H9 (cell line): ENCODE measurements around the gene SLC44A3. TPM values are rescaled to one million over a fixed set of nuclear protein-coding genes. Genes with fewer than 3 reads are reported as not detected.

Experiments
- DNase-seq: peaks from one replicate; pipeline ENCODE4 v3.0.0-alpha.2; 2017
- H2AFZ ChIP-seq: one replicate; pipeline ENCODE4 v1.6.1; 2013; ENCODE audit warnings: mild to moderate bottlenecking, low read length, control low read depth, moderate library complexity
- H2AK5ac ChIP-seq: 2 replicates; pipeline ENCODE4 v1.6.1; 2013; ENCODE audit warnings: low read length, control low read depth, mixed read lengths; ENCODE audit not compliant: insufficient read length
- H2BK120ac ChIP-seq: one replicate; pipeline ENCODE4 v1.6.1; 2013; ENCODE audit warnings: low read depth, mild to moderate bottlenecking, low read length, control low read depth, inconsistent platforms; ENCODE audit not compliant: poor library complexity, severe bottlenecking
- H2BK12ac ChIP-seq: 2 replicates; pipeline ENCODE4 v1.6.1; 2013; ENCODE audit warnings: low read length, control low read depth, mixed read lengths, low read depth; ENCODE audit not compliant: insufficient read length
- H2BK15ac ChIP-seq: 2 replicates; pipeline ENCODE4 v1.6.1; 2013; ENCODE audit warnings: low read depth, low read length, control low read depth
- H2BK20ac ChIP-seq: one replicate; pipeline ENCODE4 v1.6.1; 2013; ENCODE audit warnings: low read depth, mild to moderate bottlenecking, low read length, control low read depth, inconsistent platforms; ENCODE audit not compliant: poor library complexity, severe bottlenecking
- H2BK5ac ChIP-seq: 2 replicates; pipeline ENCODE4 v1.6.1; 2013; ENCODE audit warnings: low read length, control low read depth, mixed read lengths; ENCODE audit not compliant: insufficient read length
- H3K14ac ChIP-seq: 2 replicates; pipeline ENCODE4 v1.6.1; 2013; ENCODE audit warnings: low read length, control low read depth; ENCODE audit not compliant: insufficient read depth
- H3K18ac ChIP-seq: 2 replicates; pipeline ENCODE4 v1.6.1; 2013; ENCODE audit warnings: low read depth, mild to moderate bottlenecking, mixed read lengths, low read length, control low read depth; ENCODE audit not compliant: insufficient read length
- H3K23ac ChIP-seq: 2 replicates; pipeline ENCODE4 v1.6.1; 2013; ENCODE audit warnings: low read length, control low read depth, mixed read lengths, low read depth; ENCODE audit not compliant: insufficient read length
- H3K23me2 ChIP-seq: 2 replicates; pipeline ENCODE4 v1.6.1; 2013; ENCODE audit warnings: low read depth, mild to moderate bottlenecking, mixed read lengths, low read length, control low read depth; ENCODE audit not compliant: insufficient read length, poor library complexity, severe bottlenecking
- H3K27ac ChIP-seq: 2 replicates; pipeline ENCODE4 v1.5.1; 2013; ENCODE audit warnings: low read length, control low read depth, mixed read lengths, low read depth; ENCODE audit not compliant: insufficient read length
- H3K27me3 ChIP-seq: 2 replicates; pipeline ENCODE4 v1.6.1; 2013; ENCODE audit warnings: low read length, control low read depth, inconsistent platforms; ENCODE audit not compliant: insufficient read depth
- H3K4ac ChIP-seq: 2 replicates; pipeline ENCODE4 v1.6.1; 2013; ENCODE audit warnings: low read depth, mild to moderate bottlenecking, control low read depth, inconsistent platforms, low read length, moderate library complexity
- H3K4me1 ChIP-seq: 2 replicates; pipeline ENCODE4 v1.6.1; 2013; ENCODE audit warnings: low read length, control low read depth, inconsistent platforms; ENCODE audit not compliant: insufficient read depth
- H3K4me2 ChIP-seq: 2 replicates; pipeline ENCODE4 v1.6.1; 2013; ENCODE audit warnings: low read length, control low read depth, mixed read lengths; ENCODE audit not compliant: insufficient read length, insufficient read depth
- H3K56ac ChIP-seq: 2 replicates; pipeline ENCODE4 v1.6.1; 2013; ENCODE audit warnings: low read depth, mild to moderate bottlenecking, mixed read lengths, low read length, control low read depth; ENCODE audit not compliant: insufficient read length
- H3K79me1 ChIP-seq: 2 replicates; pipeline ENCODE4 v1.6.1; 2013; ENCODE audit warnings: low read depth, mild to moderate bottlenecking, moderate library complexity, low read length, control low read depth, inconsistent platforms; ENCODE audit not compliant: insufficient read depth, poor library complexity, severe bottlenecking
- H3K79me2 ChIP-seq: 2 replicates; pipeline ENCODE4 v1.6.1; 2013; ENCODE audit warnings: low read length, control low read depth, inconsistent platforms; ENCODE audit not compliant: insufficient read depth
- H3K9ac ChIP-seq: 2 replicates; pipeline ENCODE4 v1.6.1; 2013; ENCODE audit warnings: low read length, control low read depth, mixed read lengths; ENCODE audit not compliant: insufficient read length; ENCODE audit errors: extremely low read depth
- H3K9me3 ChIP-seq: one replicate; pipeline ENCODE4 v1.6.1; 2013; ENCODE audit warnings: low read depth, low read length, inconsistent platforms; ENCODE audit not compliant: control insufficient read depth
- H3T11ph ChIP-seq: one replicate; pipeline ENCODE4 v1.6.1; 2013; ENCODE audit warnings: mild to moderate bottlenecking, low read length, control low read depth, inconsistent platforms
- H4K20me1 ChIP-seq: one replicate; pipeline ENCODE4 v1.6.1; 2013; ENCODE audit not compliant: control insufficient read depth, insufficient read length, insufficient read depth
- H4K5ac ChIP-seq: 2 replicates; pipeline ENCODE4 v1.6.1; 2013; ENCODE audit warnings: low read depth, mild to moderate bottlenecking, mixed read lengths, low read length, control low read depth; ENCODE audit not compliant: insufficient read length
- H4K8ac ChIP-seq: replicated peaks from 2 replicates; pipeline ENCODE4 v1.6.1; 2013; ENCODE audit warnings: low read length, control low read depth, mixed read lengths, low read depth; ENCODE audit not compliant: insufficient read length
- H4K91ac ChIP-seq: 2 replicates; pipeline ENCODE4 v1.6.1; 2013; ENCODE audit warnings: low read depth, mild to moderate bottlenecking, moderate library complexity, mixed read lengths, low read length, control low read depth; ENCODE audit not compliant: insufficient read length
- H3K27ac Mint-ChIP-seq, 3 experiments: 2 replicates in 2 of 3; 3 replicates in 1 of 3; pipeline ENCODE4 v1.8.0; 2020 to 2021; ENCODE audit warnings: mixed read lengths in 3 of 3, mild to moderate bottlenecking in 1 of 3, moderate library complexity in 1 of 3
- H3K27me3 Mint-ChIP-seq: 2 replicates; pipeline ENCODE4 v1.8.0; 2021; ENCODE audit warnings: low read depth, mild to moderate bottlenecking, moderate library complexity, mixed read lengths
- H3K36me3 Mint-ChIP-seq, 3 experiments: 2 replicates in 2 of 3; 3 replicates in 1 of 3; pipeline ENCODE4 v1.8.0; 2020 to 2021; ENCODE audit warnings: low read depth in 3 of 3, mixed read lengths in 3 of 3; ENCODE audit not compliant: insufficient read depth in 1 of 3
- H3K4me1 Mint-ChIP-seq, 2 experiments: 2 replicates each; pipeline ENCODE4 v1.8.0; 2020; ENCODE audit warnings: mixed read lengths in 2 of 2
- H3K4me3 Mint-ChIP-seq, 2 experiments: 2 replicates in 1 of 2; 3 replicates in 1 of 2; pipeline ENCODE4 v1.8.0; 2020 to 2021; ENCODE audit warnings: mild to moderate bottlenecking in 2 of 2, mixed read lengths in 2 of 2, moderate library complexity in 1 of 2
- H3K9me3 Mint-ChIP-seq, 2 experiments: 2 replicates in 1 of 2; 3 replicates in 1 of 2; pipeline ENCODE4 v1.8.0; 2020; ENCODE audit warnings: mild to moderate bottlenecking in 2 of 2, mixed read lengths in 2 of 2, moderate library complexity in 1 of 2
- CTCF ChIP-seq: fragments of 200-600 bp; sonication (generic); conservative IDR thresholded peaks from 3 replicates; pipeline ENCODE4 v1.8.0; 2021; ENCODE audit warnings: antibody characterized with exemption, mild to moderate bottlenecking
- WGBS: extraction: QIAGEN DNeasy Blood & Tissue Kit; methylation state at CpG from one replicate; pipeline ENCODE4 v1.1.7; 2013; ENCODE audit warnings: missing lambda C conversion rate, low lambda C conversion rate, mixed read lengths; ENCODE audit not compliant: insufficient read length; ENCODE audit errors: extremely low coverage; 5-methylcytosine and 5-hydroxymethylcytosine counted together
- total RNA-seq: library from RNA; stranded (reverse); gene quantifications from 2 replicates; pipeline ENCODE4 v1.2.1, GENCODE V29; 2021

Gene SLC44A3
- total RNA-seq, 1 experiment from 2014 or later, result 5.5 TPM

GRCh38 chr1:94820936-94821335, 779 bp downstream of the SLC44A3 start:
- Histone ChIP-seq H2BK15ac (no peak overlapping the region), H3K9ac (no peak overlapping the region), H3T11ph (no peak overlapping the region), H4K8ac (no peak overlapping the region), H2BK20ac (no peak overlapping the region), H3K23me2 (peaks cover 10% of the 10 kb centered on the region), H3K9me3 (no peaks in the 10 kb centered on the region), H4K5ac (no peak overlapping the region), H4K91ac (no peak overlapping the region), H3K56ac (no peak overlapping the region), H3K4me1 (peaks cover 2% of the 10 kb centered on the region; the same call in 1 of the 2 replicates), H2AFZ (no peak overlapping the region), H3K4ac (no peak overlapping the region), H3K4me2 (peak overlapping the region; percentile 22), H3K23ac (no peak overlapping the region), H3K79me2 (no peaks in the 10 kb centered on the region), H3K27me3 (no peaks in the 10 kb centered on the region), H2BK120ac (no peak overlapping the region), H3K18ac (no peak overlapping the region), H4K20me1 (no peaks in the 10 kb centered on the region), H3K27ac (no peak overlapping the region), H3K14ac (no peak overlapping the region), H2BK12ac (no peak overlapping the region), H2BK5ac (no peak overlapping the region), H2AK5ac (no peak overlapping the region), H3K79me1 (no peaks in the 10 kb centered on the region)
- Mint-ChIP-seq H3K27me3 (peaks cover 5% of the 10 kb centered on the region), H3K36me3 (peaks cover 0 to 14% (median 0%) of the 10 kb centered on the region in 3 experiments; a peak in 3 of 7 replicates), H3K27ac (no peak overlapping the region), H3K4me3 (peak overlapping the region; percentile 71 to 78), H3K9me3 (no peaks in the 10 kb centered on the region), H3K4me1 (peaks cover 19 to 20% of the 10 kb centered on the region in 2 experiments)
- DNase-seq, result no peak
- no peak for TF ChIP-seq CTCF
- WGBS, result no CpG with 5 or more reads among the region's 7 CpGs
